Measurements from ENCODE around the gene ELMO3. TPM values are rescaled to one million over a fixed set of nuclear protein-coding genes. Genes with fewer than 3 reads are reported as not detected.
A peak's percentile ranks its signal among the peaks of the same experiment; 100 is the strongest.

ELMO3 gene
- total and polyA plus RNA-seq, 4 donors = 6.5 to 22.5 (median 15.5) TPM

DNA sequence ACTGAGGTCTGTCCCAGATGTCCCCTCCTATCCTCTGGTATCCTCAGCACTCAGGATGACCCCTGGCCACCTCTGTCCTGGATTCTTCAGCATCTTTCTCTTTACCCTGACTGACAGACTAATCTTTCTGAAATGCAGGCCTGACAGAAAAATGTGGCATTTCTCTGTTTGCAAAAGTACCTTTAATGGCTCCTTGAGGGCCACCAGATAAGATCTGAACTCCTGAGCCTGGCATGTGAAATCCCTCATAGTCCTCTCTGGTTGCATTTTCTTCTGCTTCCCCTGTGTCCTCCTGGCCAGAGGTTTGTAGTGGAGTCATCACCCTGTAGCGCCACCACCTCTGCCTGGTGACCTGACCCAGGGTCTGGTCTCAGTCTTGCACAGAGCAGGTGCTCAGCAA lies 2.0 kb upstream of the ELMO3 start:
- H3K4me1 ChIP-seq (ENCODE audit: control insufficient read depth in 5 of 5, insufficient read depth in 5 of 5, low read length in 5 of 5) = peaks cover 2 to 24% (median 11%) of the 10 kb centered on the region in 5 donors
- H3K9me3 ChIP-seq (ENCODE audit: control insufficient read depth in 4 of 4, insufficient read depth in 3 of 4, low read length in 3 of 4) = no peaks in the 10 kb centered on the region
- no peaks in the 10 kb centered on the region for H3K27me3 ChIP-seq (ENCODE audit: control insufficient read depth in 3 of 3, insufficient read depth in 3 of 3, low read length in 2 of 3)
- TF ChIP-seq, protein P1, sequence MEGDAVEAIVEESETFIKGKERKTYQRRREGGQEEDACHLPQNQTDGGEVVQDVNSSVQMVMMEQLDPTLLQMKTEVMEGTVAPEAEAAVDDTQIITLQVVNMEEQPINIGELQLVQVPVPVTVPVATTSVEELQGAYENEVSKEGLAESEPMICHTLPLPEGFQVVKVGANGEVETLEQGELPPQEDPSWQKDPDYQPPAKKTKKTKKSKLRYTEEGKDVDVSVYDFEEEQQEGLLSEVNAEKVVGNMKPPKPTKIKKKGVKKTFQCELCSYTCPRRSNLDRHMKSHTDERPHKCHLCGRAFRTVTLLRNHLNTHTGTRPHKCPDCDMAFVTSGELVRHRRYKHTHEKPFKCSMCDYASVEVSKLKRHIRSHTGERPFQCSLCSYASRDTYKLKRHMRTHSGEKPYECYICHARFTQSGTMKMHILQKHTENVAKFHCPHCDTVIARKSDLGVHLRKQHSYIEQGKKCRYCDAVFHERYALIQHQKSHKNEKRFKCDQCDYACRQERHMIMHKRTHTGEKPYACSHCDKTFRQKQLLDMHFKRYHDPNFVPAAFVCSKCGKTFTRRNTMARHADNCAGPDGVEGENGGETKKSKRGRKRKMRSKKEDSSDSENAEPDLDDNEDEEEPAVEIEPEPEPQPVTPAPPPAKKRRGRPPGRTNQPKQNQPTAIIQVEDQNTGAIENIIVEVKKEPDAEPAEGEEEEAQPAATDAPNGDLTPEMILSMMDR (IDR thresholded peaks at IDR 0.05; ENCODE audit: control extremely low read depth, extremely low read depth) = no peak
- H3K4me3 ChIP-seq = no peak overlapping the region
- no peak for DNase-seq
- WGBS, 2 donors = 97 to 100% methylated on average over 1 of the region's 1 CpG
- no peak overlapping the region for H3K27ac ChIP-seq (ENCODE audit: low read depth in 1 of 2, low read length in 1 of 2)
- H3K36me3 ChIP-seq (ENCODE audit: control insufficient read depth in 4 of 4, insufficient read depth in 4 of 4, low read length in 4 of 4) = peaks cover 21 to 59% (median 33%) of the 10 kb centered on the region in 4 donors
- no peak for ATAC-seq (ENCODE audit: insufficient read depth, low FRiP score)
- H3K9ac ChIP-seq (ENCODE audit: insufficient read depth in 1 of 2, low read length in 2 of 2) = no peak overlapping the region

DNA sequence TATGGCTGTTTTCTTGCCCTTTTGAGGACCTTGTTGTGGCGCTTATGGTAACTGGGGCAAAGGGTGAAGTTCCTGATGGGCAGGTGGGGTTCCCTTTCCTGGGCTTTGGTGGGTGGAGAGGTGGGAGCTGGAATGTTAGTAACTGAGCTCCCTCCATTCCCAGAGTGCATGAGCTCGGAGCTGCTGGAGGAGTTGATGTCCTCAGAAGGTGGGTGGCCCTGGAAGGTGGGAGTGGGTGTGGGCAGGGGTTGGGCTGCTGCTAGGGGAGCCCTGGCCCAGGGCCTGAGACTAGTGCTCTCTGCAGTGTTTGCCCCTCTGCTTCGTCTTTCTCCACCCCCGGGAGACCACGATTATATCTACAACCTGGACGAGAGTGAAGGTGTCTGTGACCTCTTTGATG lies 1.2 kb upstream of the ELMO3 start:
- Histone ChIP-seq H3K4me3 (no peak overlapping the region), H3K27ac (ENCODE audit: low read depth in 1 of 2, low read length in 1 of 2) (no peak overlapping the region), H3K9ac (ENCODE audit: insufficient read depth in 1 of 2, low read length in 2 of 2) (no peak overlapping the region), H3K27me3 (ENCODE audit: control insufficient read depth in 3 of 3, insufficient read depth in 3 of 3, low read length in 2 of 3) (no peaks in the 10 kb centered on the region), H3K36me3 (ENCODE audit: control insufficient read depth in 4 of 4, insufficient read depth in 4 of 4, low read length in 4 of 4) (peaks cover 21 to 67% (median 33%) of the 10 kb centered on the region in 4 donors), H3K9me3 (ENCODE audit: control insufficient read depth in 4 of 4, insufficient read depth in 3 of 4, low read length in 3 of 4) (no peaks in the 10 kb centered on the region), H3K4me1 (ENCODE audit: control insufficient read depth in 5 of 5, insufficient read depth in 5 of 5, low read length in 5 of 5) (peaks cover under 1 to 21% (median 9%) of the 10 kb centered on the region in 5 donors)
- TF ChIP-seq, protein P1 (IDR thresholded peaks at IDR 0.05; ENCODE audit: control extremely low read depth, extremely low read depth) = no peak
- DNase-seq = no peak
- no peak for ATAC-seq (ENCODE audit: insufficient read depth, low FRiP score)
- WGBS, 2 donors = 73 to 85% methylated on average over 6 of the region's 6 CpGs

DNA sequence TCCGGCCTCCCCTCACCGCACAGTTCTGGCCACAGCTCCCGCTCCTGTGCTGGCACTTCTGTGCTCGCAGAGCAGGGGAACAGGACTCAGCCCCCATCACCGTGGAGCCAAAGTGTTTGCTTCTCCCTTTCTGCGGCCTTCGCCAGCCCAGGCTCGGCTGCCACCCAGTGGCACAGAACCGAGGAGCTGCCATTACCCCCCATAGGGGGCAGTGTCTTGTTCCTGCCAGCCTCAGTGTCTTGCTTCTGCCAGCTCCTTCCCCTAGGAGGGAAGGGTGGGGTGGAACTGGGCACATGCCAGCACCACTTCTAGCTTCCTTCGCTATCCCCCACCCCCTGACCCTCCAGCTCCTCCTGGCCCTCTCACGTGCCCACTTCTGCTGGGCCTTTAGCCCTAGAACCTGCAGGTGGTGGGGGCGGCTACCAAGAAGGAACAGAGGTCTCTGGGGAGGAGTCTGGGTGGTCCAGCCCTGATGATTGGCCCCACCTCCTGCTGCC lies 645 bp upstream of the ELMO3 start:
- DNase-seq = peak; percentile 32 to 69 (median 56)
- WGBS, 2 donors = 43 to 51% methylated on average over 11 to 12 of the region's 12 CpGs
- Histone ChIP-seq H3K4me3 (no peak overlapping the region), H3K27me3 (ENCODE audit: control insufficient read depth in 3 of 3, insufficient read depth in 3 of 3, low read length in 2 of 3) (no peaks in the 10 kb centered on the region), H3K27ac (ENCODE audit: low read depth in 1 of 2, low read length in 1 of 2) (no peak overlapping the region), H3K36me3 (ENCODE audit: control insufficient read depth in 4 of 4, insufficient read depth in 4 of 4, low read length in 4 of 4) (peaks cover 21 to 72% (median 33%) of the 10 kb centered on the region in 4 donors), H3K4me1 (ENCODE audit: control insufficient read depth in 5 of 5, insufficient read depth in 5 of 5, low read length in 5 of 5) (peaks cover 0 to 15% (median 4%) of the 10 kb centered on the region in 5 donors), H3K9ac (ENCODE audit: insufficient read depth in 1 of 2, low read length in 2 of 2) (no peak overlapping the region), H3K9me3 (ENCODE audit: control insufficient read depth in 4 of 4, insufficient read depth in 3 of 4, low read length in 3 of 4) (no peaks in the 10 kb centered on the region)
- ATAC-seq (ENCODE audit: insufficient read depth, low FRiP score) = peak; percentile 35
- TF ChIP-seq, protein P1 (IDR thresholded peaks at IDR 0.05; ENCODE audit: control extremely low read depth, extremely low read depth) = peak; percentile 46

DNA sequence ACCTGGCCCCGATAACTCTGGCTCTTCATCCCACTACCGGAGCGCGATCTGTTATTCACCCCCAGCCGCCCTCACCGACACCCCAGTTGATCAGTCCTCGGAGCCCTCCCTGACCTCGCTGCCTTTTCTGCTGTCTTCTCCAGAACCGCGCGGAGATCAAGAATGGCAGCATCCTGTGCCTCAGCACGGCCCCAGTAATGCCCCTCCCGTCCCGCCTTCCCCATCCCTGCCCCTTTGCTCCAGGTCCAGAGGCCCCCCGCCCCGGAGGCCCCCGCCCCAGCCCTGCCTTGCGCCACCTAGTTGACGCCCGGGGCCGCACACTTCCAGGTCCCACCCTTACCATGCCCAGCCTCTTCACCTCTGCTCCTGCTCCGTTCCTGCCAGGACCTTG lies 872 bp downstream of the ELMO3 start:
- H3K9ac ChIP-seq (ENCODE audit: insufficient read depth in 1 of 2, low read length in 2 of 2) = no peak overlapping the region
- H3K9me3 ChIP-seq (ENCODE audit: control insufficient read depth in 4 of 4, insufficient read depth in 3 of 4, low read length in 3 of 4) = no peaks in the 10 kb centered on the region
- no peak for DNase-seq
- TF ChIP-seq, protein P1 (IDR thresholded peaks at IDR 0.05; ENCODE audit: control extremely low read depth, extremely low read depth) = no peak
- H3K4me1 ChIP-seq (ENCODE audit: control insufficient read depth in 5 of 5, insufficient read depth in 5 of 5, low read length in 5 of 5) = peaks cover 0 to 14% (median 0%) of the 10 kb centered on the region in 5 donors
- no peak overlapping the region for H3K27ac ChIP-seq (ENCODE audit: low read depth in 1 of 2, low read length in 1 of 2)
- WGBS, 2 donors = 61 to 65% methylated on average over 22 of the region's 22 CpGs
- H3K4me3 ChIP-seq = no peak overlapping the region
- H3K36me3 ChIP-seq (ENCODE audit: control insufficient read depth in 4 of 4, insufficient read depth in 4 of 4, low read length in 4 of 4) = peaks cover 16 to 72% (median 28%) of the 10 kb centered on the region in 4 donors
- no peaks in the 10 kb centered on the region for H3K27me3 ChIP-seq (ENCODE audit: control insufficient read depth in 3 of 3, insufficient read depth in 3 of 3, low read length in 2 of 3)
- ATAC-seq (ENCODE audit: insufficient read depth, low FRiP score) = peak; percentile 21

Measured in lung (tissue), 12 donors.